ENCODE data around the gene PFKFB2.

The PFKFB2 gene

GRCh38 chr1:207067185-207067584 is 14.1 kb downstream of the PFKFB2 start:
- DNase-seq (ENCODE audit: low read depth, low spot score) = no peak

- DNase-seq (ENCODE audit: low read depth, low spot score) = no peak
These were observed 14.6 kb downstream of the PFKFB2 start for GRCh38 chr1:207067665-207068064.

- no peak for DNase-seq (ENCODE audit: low read depth, low spot score)
These were observed 16.0 kb downstream of the PFKFB2 start for GRCh38 chr1:207069061-207069460.

GRCh38 chr1:207069858-207070506 is 16.9 kb downstream of the PFKFB2 start:
- DNase-seq (ENCODE audit: low read depth, low spot score) = no peak

DNA sequence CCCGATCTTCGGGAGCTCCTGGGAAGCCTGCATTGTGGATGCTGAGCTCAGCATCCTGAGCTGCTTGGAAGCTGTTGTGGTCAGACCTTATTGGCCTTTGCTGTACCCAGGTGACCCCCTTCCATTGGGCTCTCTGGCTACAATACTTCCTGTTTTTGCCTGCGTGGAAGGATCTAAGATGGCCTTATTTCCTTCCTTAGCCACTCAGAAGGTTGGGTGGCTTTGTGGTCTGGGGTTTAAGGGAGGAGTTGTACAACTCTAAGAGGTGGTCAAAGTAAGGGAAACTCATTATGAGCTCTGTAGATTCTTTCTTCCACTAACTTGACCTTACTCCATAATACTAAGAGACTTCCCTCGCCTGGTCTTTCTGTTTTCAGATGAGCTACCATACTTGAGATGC is 17.7 kb downstream of the PFKFB2 start:
- DNase-seq (ENCODE audit: low read depth, low spot score) = no peak

DNA sequence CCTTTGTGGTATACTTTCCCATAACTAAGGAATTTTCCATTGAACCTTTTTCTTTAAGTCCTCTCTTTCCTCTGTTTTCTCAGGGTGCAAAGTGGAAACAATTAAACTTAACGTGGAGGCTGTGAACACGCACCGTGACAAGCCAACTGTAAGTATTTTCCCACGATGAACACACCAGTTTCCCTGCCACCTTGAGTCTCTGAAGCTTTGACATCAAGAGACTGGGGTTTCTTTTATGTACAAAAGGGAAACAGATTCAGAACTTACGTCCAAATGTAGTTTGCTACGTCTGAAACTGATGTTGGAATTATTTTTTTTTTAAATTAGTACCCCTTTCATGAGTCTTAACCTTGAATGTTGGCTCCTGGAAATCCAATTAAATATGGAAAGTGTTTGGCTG is 18.4 kb downstream of the PFKFB2 start:
- no peak for DNase-seq (ENCODE audit: low read depth, low spot score)

DNA sequence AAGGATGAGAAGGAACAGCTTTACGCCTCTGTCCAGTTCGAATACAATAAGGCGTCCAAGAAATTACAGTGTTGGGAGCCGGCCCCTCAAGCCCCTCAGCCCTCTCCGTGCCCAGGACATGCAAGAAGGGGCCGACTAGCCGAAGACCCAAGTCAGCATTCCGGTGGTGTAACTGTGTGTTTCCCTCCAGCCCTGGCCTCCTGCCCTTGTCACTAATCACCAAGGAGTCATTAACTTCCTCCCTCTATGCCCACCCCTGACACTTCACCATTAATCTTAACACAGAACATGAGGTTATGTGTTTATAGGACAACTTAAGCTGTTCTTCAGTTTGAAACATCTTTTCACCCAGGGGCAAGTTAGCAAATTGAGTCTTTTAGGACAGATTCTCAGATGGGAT is 19.2 kb downstream of the PFKFB2 start:
- DNase-seq (ENCODE audit: low read depth, low spot score) = no peak

- no peak for DNase-seq (ENCODE audit: low read depth, low spot score)
These were observed 21.1 kb downstream of the PFKFB2 start for GRCh38 chr1:207073906-207074820.

DNA sequence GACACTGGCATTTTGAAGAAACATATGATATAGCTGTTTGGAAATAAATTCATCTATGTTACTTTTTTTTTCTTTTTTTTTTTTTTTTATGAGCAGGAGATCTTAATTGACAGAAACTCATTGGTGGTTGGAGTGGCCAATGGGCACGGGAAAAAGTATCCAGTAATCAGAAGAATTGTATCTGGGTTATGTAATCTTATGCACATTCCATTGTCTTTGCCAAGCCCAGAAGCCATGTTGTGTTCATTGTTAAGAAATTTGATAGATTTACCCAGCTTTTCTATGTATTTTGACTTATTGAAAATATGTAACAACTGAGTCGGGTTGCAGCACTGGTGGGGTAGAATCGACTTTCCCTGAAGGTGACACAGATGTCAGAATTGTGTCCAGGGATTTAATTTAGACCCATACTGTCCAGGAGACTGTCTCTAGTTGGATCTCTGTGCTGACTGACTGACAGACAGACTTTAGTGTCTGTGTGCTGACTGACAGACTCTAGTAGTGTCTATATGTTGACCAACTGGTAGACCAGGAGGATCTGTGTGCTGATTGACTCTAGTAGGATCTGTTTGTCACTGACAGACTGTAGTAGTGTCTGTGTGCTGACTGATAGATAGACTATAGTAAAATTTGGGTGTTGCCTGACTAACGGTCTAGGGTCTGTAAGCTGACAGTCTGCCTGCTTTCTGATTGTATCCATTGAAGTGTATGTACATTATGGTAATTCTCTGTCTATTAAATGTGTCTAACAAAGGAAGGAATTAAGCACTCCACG is 23.3 kb downstream of the PFKFB2 start:
- no peak for DNase-seq (ENCODE audit: low read depth, low spot score)

GRCh38 chr1:207077012-207077411 is 23.9 kb downstream of the PFKFB2 start:
- DNase-seq (ENCODE audit: low read depth, low spot score) = no peak

- DNase-seq (ENCODE audit: low read depth, low spot score) = peak; percentile 36
These were observed 24.6 kb downstream of the PFKFB2 start for GRCh38 chr1:207077470-207078377.

GRCh38 chr1:207078578-207079132 is 25.6 kb downstream of the PFKFB2 start:
- no peak for DNase-seq (ENCODE audit: low read depth, low spot score)

GRCh38 chr1:207079706-207080241 is 26.7 kb downstream of the PFKFB2 start:
- DNase-seq (ENCODE audit: low read depth, low spot score) = no peak

GRCh38 chr1:207081088-207081487 is 28.0 kb downstream of the PFKFB2 start:
- no peak for DNase-seq (ENCODE audit: low read depth, low spot score)

DNA sequence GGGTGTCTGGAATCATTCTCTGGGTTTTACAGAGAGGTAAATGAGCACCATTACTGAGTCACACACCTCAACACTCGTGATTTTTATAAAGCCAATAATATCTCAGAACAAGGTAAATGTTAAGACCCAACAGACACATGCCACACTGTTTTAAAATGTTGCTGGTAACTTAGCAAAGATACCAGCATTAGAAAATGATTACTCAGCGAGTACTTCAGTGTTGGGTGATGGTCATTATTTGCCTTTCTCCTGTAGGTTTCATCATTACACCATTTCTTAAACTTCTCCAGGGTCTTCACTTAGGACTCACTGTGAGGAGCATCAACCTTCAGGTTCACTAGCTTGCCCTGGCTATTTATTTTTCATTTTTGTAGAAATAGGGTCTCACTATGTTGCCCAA is 28.7 kb downstream of the PFKFB2 start:
- no peak for DNase-seq (ENCODE audit: low read depth, low spot score)

GRCh38 chr1:207084232-207084631 is 31.2 kb downstream of the PFKFB2 start:
- no peak for DNase-seq (ENCODE audit: low read depth, low spot score)

GRCh38 chr1:207084701-207085180 is 31.7 kb downstream of the PFKFB2 start:
- peak; percentile 75 for DNase-seq (ENCODE audit: low read depth, low spot score)

DNA sequence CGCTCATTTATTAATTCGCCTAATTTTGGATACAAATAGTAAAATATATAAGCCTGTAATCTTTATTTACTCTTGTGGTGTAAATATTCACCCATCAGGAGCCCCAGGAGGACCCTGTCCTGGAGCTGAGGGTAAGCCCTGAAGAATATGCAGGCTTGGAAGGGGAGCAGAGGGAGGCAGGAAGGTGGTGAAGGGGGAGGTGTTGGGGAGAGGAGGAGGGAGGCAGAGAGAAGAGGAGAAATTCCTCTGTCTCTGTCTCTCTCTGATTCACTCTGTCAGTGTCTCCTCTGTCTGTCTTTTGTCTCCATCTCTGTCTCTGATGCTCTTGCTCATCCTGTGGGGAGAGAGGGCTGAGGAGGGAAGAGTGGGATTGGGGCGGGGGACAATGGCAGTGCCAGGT is 32.8 kb downstream of the PFKFB2 start:
- no peak for DNase-seq (ENCODE audit: low read depth, low spot score)

- DNase-seq (ENCODE audit: low read depth, low spot score) = no peak
These were observed 35.1 kb downstream of the PFKFB2 start for GRCh38 chr1:207088161-207088560.
